Astrocyte (in vitro differentiated cells and primary cell): ENCODE results near the gene ARSG. TPM values are rescaled to one million over a fixed set of nuclear protein-coding genes. Genes with fewer than 3 reads are reported as not detected.

Experiments
- DNase-seq: peaks from one replicate; pipeline ENCODE4 v3.0.0-alpha.2; 2010; ENCODE audit warnings: low read depth
- FAIRE-seq: peaks from 2 replicates; lab custom pipeline; 2011; peaks lifted over from hg19 to GRCh38; lab: Jason Lieb, UNC
- H2AFZ ChIP-seq: 2 replicates; pipeline ENCODE4 v1.6.0; 2012; ENCODE audit warnings: low read depth, low read length, inconsistent platforms
- H3K27ac ChIP-seq: 2 replicates; pipeline ENCODE4 v1.5.1; 2011; ENCODE audit warnings: low read depth, low read length, inconsistent platforms
- H3K27me3 ChIP-seq: 2 replicates; pipeline ENCODE4 v1.6.0; 2011; ENCODE audit warnings: low read length, inconsistent platforms; ENCODE audit not compliant: insufficient read depth
- H3K36me3 ChIP-seq: 2 replicates; pipeline ENCODE4 v1.5.1; 2011; ENCODE audit warnings: low read length, inconsistent platforms; ENCODE audit not compliant: insufficient read depth
- H3K4me1 ChIP-seq: 2 replicates; pipeline ENCODE4 v1.5.1; 2011; ENCODE audit warnings: low read length, inconsistent platforms; ENCODE audit not compliant: insufficient read depth
- H3K4me2 ChIP-seq: 2 replicates; pipeline ENCODE4 v1.6.0; 2012; ENCODE audit warnings: low read length, inconsistent platforms
- H3K4me3 ChIP-seq: 2 replicates; pipeline ENCODE4 v1.5.1; 2011; ENCODE audit warnings: low read depth, mild to moderate bottlenecking, low read length, inconsistent platforms; ENCODE audit not compliant: insufficient read depth
- H3K79me2 ChIP-seq: 2 replicates; pipeline ENCODE4 v1.6.0; 2012; ENCODE audit warnings: mild to moderate bottlenecking, low read length, inconsistent platforms; ENCODE audit not compliant: insufficient read depth
- H3K9ac ChIP-seq: 2 replicates; pipeline ENCODE4 v1.6.0; 2012; ENCODE audit warnings: mild to moderate bottlenecking, low read length, inconsistent platforms
- H3K9me3 ChIP-seq: 2 replicates; pipeline ENCODE4 v1.5.1; 2012; ENCODE audit warnings: low read depth, mild to moderate bottlenecking, low read length, inconsistent platforms; ENCODE audit not compliant: insufficient read depth
- H4K20me1 ChIP-seq: 2 replicates; pipeline ENCODE4 v1.6.0; 2012; ENCODE audit warnings: low read length, inconsistent platforms; ENCODE audit not compliant: insufficient read depth
- H3K27ac Mint-ChIP-seq: one replicate; pipeline ENCODE4 v1.8.0; 2021; ENCODE audit warnings: mild to moderate bottlenecking, mixed read lengths; ENCODE audit not compliant: unreplicated experiment
- H3K27me3 Mint-ChIP-seq: one replicate; pipeline ENCODE4 v1.8.0; 2021; ENCODE audit warnings: low read depth, mixed read lengths; ENCODE audit not compliant: unreplicated experiment
- H3K36me3 Mint-ChIP-seq: one replicate; pipeline ENCODE4 v1.8.0; 2021; ENCODE audit warnings: low read depth, mixed read lengths; ENCODE audit not compliant: unreplicated experiment
- H3K4me1 Mint-ChIP-seq: one replicate; pipeline ENCODE4 v1.8.0; 2021; ENCODE audit warnings: low read depth, mixed read lengths; ENCODE audit not compliant: unreplicated experiment
- H3K4me3 Mint-ChIP-seq: one replicate; pipeline ENCODE4 v1.8.0; 2021; ENCODE audit warnings: mild to moderate bottlenecking, moderate library complexity, mixed read lengths; ENCODE audit not compliant: unreplicated experiment
- H3K9me3 Mint-ChIP-seq: one replicate; pipeline ENCODE4 v1.8.0; 2021; ENCODE audit warnings: mild to moderate bottlenecking, mixed read lengths; ENCODE audit not compliant: unreplicated experiment
- CTCF ChIP-seq: IDR thresholded peaks from 2 replicates; pipeline ENCODE4 v1.5.1; 2011; ENCODE audit warnings: low read depth, mild to moderate bottlenecking, inconsistent platforms, low read length, moderate library complexity; ENCODE audit not compliant: insufficient read depth
- EZH2 ChIP-seq: IDR thresholded peaks from 2 replicates; pipeline ENCODE4 v1.6.1; 2012; ENCODE audit warnings: mild to moderate bottlenecking, low read length, inconsistent platforms; ENCODE audit not compliant: insufficient read depth
- total RNA-seq: library from RNA; stranded (reverse); gene quantifications from 2 replicates; pipeline ENCODE4 v1.2.1, GENCODE V29; 2021

Gene ARSG
- total RNA-seq, 1 donor from 2014 or later = 2.6 TPM

- no peaks in the 10 kb centered on the region for H3K79me2 ChIP-seq
- H3K9ac ChIP-seq = no peak overlapping the region
- peaks cover 2% of the 10 kb centered on the region for H3K4me1 Mint-ChIP-seq
- no peak overlapping the region for H3K4me3 ChIP-seq
- no peak overlapping the region for H3K27ac Mint-ChIP-seq
- H3K4me3 Mint-ChIP-seq = no peak overlapping the region
- peaks cover 4% of the 10 kb centered on the region for H3K36me3 Mint-ChIP-seq
- no peaks in the 10 kb centered on the region for H3K27me3 ChIP-seq
- no peak overlapping the region for H2AFZ ChIP-seq
- no peaks in the 10 kb centered on the region for H4K20me1 ChIP-seq
- H3K4me1 ChIP-seq = no peaks in the 10 kb centered on the region
- TF ChIP-seq EZH2 (no peak), CTCF (no peak)
- no peaks in the 10 kb centered on the region for H3K36me3 ChIP-seq
- no peak for DNase-seq
- H3K4me2 ChIP-seq = no peak overlapping the region
- no peaks in the 10 kb centered on the region for H3K9me3 Mint-ChIP-seq
- no peak overlapping the region for H3K27ac ChIP-seq
- no peak for FAIRE-seq
- no peaks in the 10 kb centered on the region for H3K27me3 Mint-ChIP-seq
- no peaks in the 10 kb centered on the region for H3K9me3 ChIP-seq
Observed at GRCh38 chr17:68341482-68341881, 50.2 kb downstream of the ARSG start.

- FAIRE-seq (no peak), DNase-seq (no peak)
- no peak overlapping the region for H3K9ac ChIP-seq
- no peak overlapping the region for H3K27ac Mint-ChIP-seq
- no peaks in the 10 kb centered on the region for H3K9me3 Mint-ChIP-seq
- no peak overlapping the region for H3K4me2 ChIP-seq
- no peak overlapping the region for H2AFZ ChIP-seq
- H3K4me3 Mint-ChIP-seq = no peak overlapping the region
- no peaks in the 10 kb centered on the region for H3K27me3 ChIP-seq
- H3K4me1 Mint-ChIP-seq = peaks cover 2% of the 10 kb centered on the region
- no peaks in the 10 kb centered on the region for H3K79me2 ChIP-seq
- peaks cover 3% of the 10 kb centered on the region for H3K27me3 Mint-ChIP-seq
- no peaks in the 10 kb centered on the region for H3K4me1 ChIP-seq
- no peaks in the 10 kb centered on the region for H3K36me3 Mint-ChIP-seq
- no peaks in the 10 kb centered on the region for H4K20me1 ChIP-seq
- H3K27ac ChIP-seq = no peak overlapping the region
- no peaks in the 10 kb centered on the region for H3K36me3 ChIP-seq
- no peak overlapping the region for H3K4me3 ChIP-seq
- TF ChIP-seq EZH2 (no peak), CTCF (no peak)
- no peaks in the 10 kb centered on the region for H3K9me3 ChIP-seq
Observed at GRCh38 chr17:68343976-68344375, 52.7 kb downstream of the ARSG start.

- H3K27me3 ChIP-seq = no peaks in the 10 kb centered on the region
- no peak overlapping the region for H3K4me3 ChIP-seq
- Mint-ChIP-seq H3K9me3 (no peaks in the 10 kb centered on the region), H3K4me1 (peaks cover 2% of the 10 kb centered on the region), H3K4me3 (no peak overlapping the region), H3K36me3 (no peaks in the 10 kb centered on the region), H3K27me3 (peaks cover 3% of the 10 kb centered on the region), H3K27ac (no peak overlapping the region)
- no peak overlapping the region for H3K4me2 ChIP-seq
- no peak for FAIRE-seq
- TF ChIP-seq CTCF (no peak), EZH2 (no peak)
- no peaks in the 10 kb centered on the region for H3K79me2 ChIP-seq
- no peaks in the 10 kb centered on the region for H3K36me3 ChIP-seq
- no peak overlapping the region for H3K9ac ChIP-seq
- H2AFZ ChIP-seq = no peak overlapping the region
- no peaks in the 10 kb centered on the region for H4K20me1 ChIP-seq
- no peak overlapping the region for H3K27ac ChIP-seq
- no peaks in the 10 kb centered on the region for H3K4me1 ChIP-seq
- H3K9me3 ChIP-seq = no peaks in the 10 kb centered on the region
- DNase-seq = no peak
Observed at GRCh38 chr17:68344701-68345136, 53.4 kb downstream of the ARSG start.
